IMR-90 (cell line): ENCODE measurements around the gene TVP23C.
"Not testable (repeated sequence)": the region's sequence is repeated elsewhere in the genome, so short reads cannot be mapped to it uniquely, and the experiment has no call there.

Experiments used
- BHLHE40 ChIP-seq: fragments of 150-350 bp; IDR thresholded peaks from 2 replicates; pipeline ENCODE4 v1.6.1; 2016; ENCODE audit warnings: mild to moderate bottlenecking, low read depth, low read length
- CTCF ChIP-seq: conservative IDR thresholded peaks from 2 replicates; pipeline ENCODE4 v1.5.1; 2012; ENCODE audit warnings: mild to moderate bottlenecking, low read depth, low read length, improper control_type of control experiment
- MAFK ChIP-seq: IDR thresholded peaks from 2 replicates; pipeline ENCODE4 v1.6.1; 2012; ENCODE audit warnings: low read depth, low read length, improper control_type of control experiment
- MAZ ChIP-seq: IDR thresholded peaks from 2 replicates; pipeline ENCODE4 v1.6.1; 2012; ENCODE audit warnings: low read depth, mild to moderate bottlenecking, low read length, improper control_type of control experiment, moderate library complexity, borderline replicate concordance
- NFE2L2 ChIP-seq: fragments of 150-350 bp; IDR thresholded peaks from 2 replicates; pipeline ENCODE4 v1.6.1; 2016; ENCODE audit warnings: low read depth, mild to moderate bottlenecking, low read length
- POLR2A ChIP-seq: IDR thresholded peaks from 2 replicates; pipeline ENCODE4 v1.6.1; 2012; ENCODE audit warnings: mild to moderate bottlenecking, low read depth, low read length
- SMC3 ChIP-seq: fragments of 150-350 bp; IDR thresholded peaks from 2 replicates; pipeline ENCODE4 v1.6.1; 2016; ENCODE audit warnings: low read depth, mild to moderate bottlenecking, antibody characterized with exemption, low read length, moderate library complexity

GRCh38 chr17:15549552-15549951, 13.7 kb downstream of the TVP23C start:
- not testable (repeated sequence) for TF ChIP-seq POLR2A, CTCF, SMC3, BHLHE40, MAFK, MAZ, NFE2L2
